ENCODE results near the gene SUDS3. TPM values are rescaled to one million over a fixed set of nuclear protein-coding genes. Genes with fewer than 3 reads are reported as not detected.
A peak's percentile ranks its signal among the peaks of the same experiment; 100 is the strongest.

SUDS3 gene
- total RNA-seq, 1 donor from 2014 or later, result 27.2 TPM

DNA sequence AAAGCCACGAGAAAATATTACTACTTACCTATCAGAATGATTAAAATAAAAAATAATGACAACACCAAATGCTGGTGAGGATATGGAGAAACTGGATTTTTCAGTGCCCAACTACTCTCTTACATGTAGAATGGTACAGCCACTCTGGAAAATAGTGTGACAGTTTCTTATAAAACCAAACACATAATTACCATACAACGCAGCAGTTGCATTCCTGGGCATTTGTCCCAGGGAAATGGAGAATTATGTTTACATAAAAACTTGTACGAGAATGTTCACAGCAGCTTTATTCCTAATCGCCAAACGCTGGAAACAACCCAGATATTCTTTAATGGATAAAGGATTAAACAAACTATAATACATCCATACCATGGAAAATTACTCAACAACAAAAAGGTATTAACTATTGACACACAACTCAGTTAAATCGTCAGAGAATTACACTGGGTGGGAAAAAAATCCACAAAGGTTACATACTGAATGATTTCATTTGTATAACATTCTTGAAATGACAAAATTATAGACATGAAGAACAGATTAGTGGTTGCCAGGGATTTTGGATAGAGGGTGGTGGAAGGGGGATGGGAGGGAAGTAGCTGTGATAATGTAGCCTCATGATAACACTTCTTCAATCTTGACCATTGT is 39.0 kb upstream of the SUDS3 start:
- no peaks in the 10 kb centered on the region for H3K36me3 Mint-ChIP-seq (ENCODE audit: low read depth, unreplicated experiment)
- peaks cover 3% of the 10 kb centered on the region for H3K4me1 Mint-ChIP-seq (ENCODE audit: unreplicated experiment)
- no peak overlapping the region for H3K27ac Mint-ChIP-seq (ENCODE audit: unreplicated experiment)
- H3K4me3 Mint-ChIP-seq (ENCODE audit: unreplicated experiment), result no peak overlapping the region
- TF ChIP-seq, protein P1, sequence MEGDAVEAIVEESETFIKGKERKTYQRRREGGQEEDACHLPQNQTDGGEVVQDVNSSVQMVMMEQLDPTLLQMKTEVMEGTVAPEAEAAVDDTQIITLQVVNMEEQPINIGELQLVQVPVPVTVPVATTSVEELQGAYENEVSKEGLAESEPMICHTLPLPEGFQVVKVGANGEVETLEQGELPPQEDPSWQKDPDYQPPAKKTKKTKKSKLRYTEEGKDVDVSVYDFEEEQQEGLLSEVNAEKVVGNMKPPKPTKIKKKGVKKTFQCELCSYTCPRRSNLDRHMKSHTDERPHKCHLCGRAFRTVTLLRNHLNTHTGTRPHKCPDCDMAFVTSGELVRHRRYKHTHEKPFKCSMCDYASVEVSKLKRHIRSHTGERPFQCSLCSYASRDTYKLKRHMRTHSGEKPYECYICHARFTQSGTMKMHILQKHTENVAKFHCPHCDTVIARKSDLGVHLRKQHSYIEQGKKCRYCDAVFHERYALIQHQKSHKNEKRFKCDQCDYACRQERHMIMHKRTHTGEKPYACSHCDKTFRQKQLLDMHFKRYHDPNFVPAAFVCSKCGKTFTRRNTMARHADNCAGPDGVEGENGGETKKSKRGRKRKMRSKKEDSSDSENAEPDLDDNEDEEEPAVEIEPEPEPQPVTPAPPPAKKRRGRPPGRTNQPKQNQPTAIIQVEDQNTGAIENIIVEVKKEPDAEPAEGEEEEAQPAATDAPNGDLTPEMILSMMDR (IDR thresholded peaks at IDR 0.05; ENCODE audit: unreplicated experiment), result no peak
- H3K27me3 Mint-ChIP-seq (ENCODE audit: unreplicated experiment), result no peaks in the 10 kb centered on the region
- no peak for DNase-seq (ENCODE audit: low spot score)
- no peaks in the 10 kb centered on the region for H3K9me3 Mint-ChIP-seq (ENCODE audit: unreplicated experiment)

DNA sequence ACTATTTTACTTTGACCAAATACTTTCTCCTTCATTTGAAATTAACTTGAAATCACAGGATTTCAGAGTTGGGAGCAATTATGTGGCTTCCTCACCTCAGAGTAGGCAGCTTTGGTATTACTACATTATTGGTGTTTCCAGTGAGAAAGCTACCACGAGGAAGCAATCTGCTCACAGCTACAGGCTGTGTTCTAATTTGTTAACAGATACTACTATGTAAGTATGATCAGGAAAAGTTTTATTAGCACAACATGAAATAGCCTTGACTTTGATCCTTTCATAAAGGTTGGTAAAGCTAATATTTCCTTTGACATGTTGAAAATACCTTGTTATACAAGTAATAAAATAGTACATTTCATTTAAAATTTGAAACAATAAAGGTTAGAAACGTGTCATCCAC is 34.3 kb upstream of the SUDS3 start:
- Mint-ChIP-seq H3K9me3 (ENCODE audit: unreplicated experiment) (no peaks in the 10 kb centered on the region), H3K36me3 (ENCODE audit: low read depth, unreplicated experiment) (no peaks in the 10 kb centered on the region), H3K27ac (ENCODE audit: unreplicated experiment) (no peak overlapping the region), H3K27me3 (ENCODE audit: unreplicated experiment) (no peaks in the 10 kb centered on the region), H3K4me1 (ENCODE audit: unreplicated experiment) (peaks cover 13% of the 10 kb centered on the region), H3K4me3 (ENCODE audit: unreplicated experiment) (no peak overlapping the region)
- TF ChIP-seq, protein P1 (IDR thresholded peaks at IDR 0.05; ENCODE audit: unreplicated experiment), result no peak
- no peak for DNase-seq (ENCODE audit: low spot score)

DNA sequence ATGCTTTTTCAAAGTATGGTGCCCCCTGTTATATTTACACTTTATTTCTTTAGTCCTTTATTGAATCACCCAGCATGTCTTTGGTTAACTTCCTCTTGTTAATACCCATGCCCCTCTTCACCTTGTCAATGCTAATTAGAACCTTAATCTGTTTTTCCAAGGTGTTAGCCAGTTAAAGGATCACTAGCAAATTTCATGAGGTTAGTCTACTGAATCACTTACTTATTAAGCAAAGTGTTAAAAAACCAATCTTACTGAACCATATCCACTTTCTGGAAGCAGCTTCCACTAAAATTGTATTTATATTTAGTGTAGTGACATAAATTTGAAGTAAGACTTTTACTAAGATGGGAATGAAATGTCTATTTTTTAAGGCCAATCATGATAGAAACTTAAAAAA is 31.5 kb upstream of the SUDS3 start:
- no peaks in the 10 kb centered on the region for H3K27me3 Mint-ChIP-seq (ENCODE audit: unreplicated experiment)
- H3K4me3 Mint-ChIP-seq (ENCODE audit: unreplicated experiment), result no peak overlapping the region
- no peak for DNase-seq (ENCODE audit: low spot score)
- TF ChIP-seq, protein P1 (IDR thresholded peaks at IDR 0.05; ENCODE audit: unreplicated experiment), result no peak
- no peaks in the 10 kb centered on the region for H3K9me3 Mint-ChIP-seq (ENCODE audit: unreplicated experiment)
- H3K4me1 Mint-ChIP-seq (ENCODE audit: unreplicated experiment), result peaks cover 19% of the 10 kb centered on the region
- no peak overlapping the region for H3K27ac Mint-ChIP-seq (ENCODE audit: unreplicated experiment)
- H3K36me3 Mint-ChIP-seq (ENCODE audit: low read depth, unreplicated experiment), result no peaks in the 10 kb centered on the region

DNA sequence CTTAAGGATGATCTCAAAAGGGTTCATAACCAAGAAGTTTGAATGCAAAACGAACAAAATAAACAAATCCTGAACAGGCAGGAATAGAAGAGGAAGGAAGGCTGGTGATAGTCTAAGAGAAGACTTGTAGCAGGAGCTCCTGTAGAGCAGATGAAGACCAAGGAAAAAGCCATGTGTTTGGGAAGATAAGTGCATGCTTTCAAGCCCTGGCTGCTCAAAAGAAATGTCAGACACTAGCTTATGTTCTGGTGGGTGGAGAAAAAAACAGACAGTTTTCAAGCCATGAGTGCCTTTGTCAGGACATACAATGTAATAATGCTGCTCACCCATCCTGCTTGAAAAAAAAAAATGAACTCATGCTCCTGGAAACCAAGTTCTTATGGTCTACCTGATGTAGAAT is 31.0 kb upstream of the SUDS3 start:
- Mint-ChIP-seq H3K27ac (ENCODE audit: unreplicated experiment) (peak overlapping the region; percentile 38), H3K4me1 (ENCODE audit: unreplicated experiment) (peaks cover 19% of the 10 kb centered on the region), H3K9me3 (ENCODE audit: unreplicated experiment) (no peaks in the 10 kb centered on the region), H3K36me3 (ENCODE audit: low read depth, unreplicated experiment) (no peaks in the 10 kb centered on the region), H3K27me3 (ENCODE audit: unreplicated experiment) (no peaks in the 10 kb centered on the region), H3K4me3 (ENCODE audit: unreplicated experiment) (no peak overlapping the region)
- TF ChIP-seq, protein P1 (IDR thresholded peaks at IDR 0.05; ENCODE audit: unreplicated experiment), result no peak
- DNase-seq (ENCODE audit: low spot score), result no peak

DNA sequence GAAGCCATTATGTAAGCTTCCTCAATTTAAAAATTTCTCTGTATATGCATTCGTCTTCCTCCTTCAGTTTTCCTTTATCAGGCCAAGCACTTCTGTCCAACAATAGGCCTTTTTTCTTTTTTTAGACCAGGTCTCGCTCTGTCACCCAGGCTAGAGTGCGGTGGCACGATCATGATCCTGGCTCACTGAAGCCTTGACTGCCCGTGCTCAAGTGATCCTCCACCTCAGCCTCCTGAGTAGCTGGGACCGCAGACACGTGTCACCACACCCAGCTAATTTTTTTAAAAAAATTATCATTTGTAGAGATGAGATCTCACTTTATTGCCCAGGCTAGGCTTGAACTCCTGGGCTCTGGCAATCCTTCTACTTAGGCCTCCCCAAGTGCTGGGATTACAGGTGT is 29.5 kb upstream of the SUDS3 start:
- H3K4me3 Mint-ChIP-seq (ENCODE audit: unreplicated experiment), result no peak overlapping the region
- H3K27me3 Mint-ChIP-seq (ENCODE audit: unreplicated experiment), result no peaks in the 10 kb centered on the region
- H3K36me3 Mint-ChIP-seq (ENCODE audit: low read depth, unreplicated experiment), result no peaks in the 10 kb centered on the region
- no peaks in the 10 kb centered on the region for H3K9me3 Mint-ChIP-seq (ENCODE audit: unreplicated experiment)
- DNase-seq (ENCODE audit: low spot score), result no peak
- TF ChIP-seq, protein P1 (IDR thresholded peaks at IDR 0.05; ENCODE audit: unreplicated experiment), result no peak
- no peak overlapping the region for H3K27ac Mint-ChIP-seq (ENCODE audit: unreplicated experiment)
- H3K4me1 Mint-ChIP-seq (ENCODE audit: unreplicated experiment), result peaks cover 19% of the 10 kb centered on the region
